Subcutaneous abdominal adipose tissue (tissue), 5 donors: ENCODE measurements around the gene MAT2B.
A peak's percentile ranks its signal among the peaks of the same experiment; 100 is the strongest.

Experiments used
- H3K27ac ChIP-seq: one replicate; pipeline ENCODE4 v1.7.0; 2013; ENCODE audit warnings: low read depth, mild to moderate bottlenecking, inconsistent platforms, low read length, moderate library complexity
- H3K27me3 ChIP-seq, 5 donors: one replicate each; pipeline ENCODE4 v1.7.0; 2013; ENCODE audit warnings: low read length in 5 of 5, inconsistent platforms in 1 of 5; ENCODE audit not compliant: control insufficient read depth in 5 of 5, insufficient read depth in 4 of 5
- H3K36me3 ChIP-seq, 5 donors: one replicate each; pipeline ENCODE4 v1.7.0; 2013; ENCODE audit warnings: low read length in 5 of 5; ENCODE audit not compliant: control insufficient read depth in 5 of 5, insufficient read depth in 5 of 5
- H3K4me1 ChIP-seq, 5 donors: one replicate each; pipeline ENCODE4 v1.7.0; 2013; ENCODE audit warnings: low read length in 5 of 5, mild to moderate bottlenecking in 3 of 5, moderate library complexity in 1 of 5; ENCODE audit not compliant: control insufficient read depth in 5 of 5, insufficient read depth in 5 of 5
- H3K4me3 ChIP-seq, 5 donors: one replicate each; pipeline ENCODE4 v1.7.0; 2013; ENCODE audit warnings: low read length in 5 of 5, low read depth in 1 of 5
- H3K9ac ChIP-seq, 5 donors: one replicate each; pipeline ENCODE4 v1.7.0; 2013; ENCODE audit warnings: low read length in 5 of 5, mild to moderate bottlenecking in 4 of 5, moderate library complexity in 3 of 5
- H3K9me3 ChIP-seq, 5 donors: one replicate each; pipeline ENCODE4 v1.7.0; 2013; ENCODE audit warnings: low read length in 5 of 5; ENCODE audit not compliant: control insufficient read depth in 5 of 5
- donor health status: healthy.
- donor health status: healthy.
- donor health status: healthy.
- donor health status: healthy.
- donor health status: healthy.

MAT2B gene

GRCh38 chr5:163544836-163545235 is 39.4 kb downstream of the MAT2B start:
- Histone ChIP-seq H3K9me3 (no peaks in the 10 kb centered on the region), H3K4me3 (no peak overlapping the region), H3K36me3 (no peaks in the 10 kb centered on the region), H3K27ac (no peak overlapping the region), H3K4me1 (no peaks in the 10 kb centered on the region), H3K9ac (no peak overlapping the region), H3K27me3 (no peaks in the 10 kb centered on the region)

DNA sequence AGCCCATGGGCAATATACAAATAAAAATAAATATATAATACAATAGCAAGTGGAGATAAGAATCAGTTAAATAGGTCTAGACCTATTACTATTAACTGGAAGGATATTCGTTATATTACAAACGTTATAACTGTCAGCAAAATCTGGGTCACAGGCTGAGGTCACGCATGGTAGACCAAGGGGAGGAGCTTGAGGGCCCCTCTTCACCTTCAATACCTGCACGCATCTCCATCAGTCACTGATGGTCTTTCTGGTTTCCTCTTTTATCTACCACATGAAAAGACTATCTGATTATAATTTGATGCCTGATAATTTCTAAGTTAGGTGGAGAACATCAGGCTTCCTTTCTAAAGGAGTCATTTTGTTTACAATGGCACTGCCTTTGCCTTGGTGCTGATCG is 43.2 kb downstream of the MAT2B start:
- Histone ChIP-seq H3K36me3 (no peaks in the 10 kb centered on the region), H3K27ac (no peak overlapping the region), H3K9ac (no peak overlapping the region), H3K9me3 (no peaks in the 10 kb centered on the region), H3K4me3 (no peak overlapping the region), H3K4me1 (no peaks in the 10 kb centered on the region), H3K27me3 (no peaks in the 10 kb centered on the region)

DNA sequence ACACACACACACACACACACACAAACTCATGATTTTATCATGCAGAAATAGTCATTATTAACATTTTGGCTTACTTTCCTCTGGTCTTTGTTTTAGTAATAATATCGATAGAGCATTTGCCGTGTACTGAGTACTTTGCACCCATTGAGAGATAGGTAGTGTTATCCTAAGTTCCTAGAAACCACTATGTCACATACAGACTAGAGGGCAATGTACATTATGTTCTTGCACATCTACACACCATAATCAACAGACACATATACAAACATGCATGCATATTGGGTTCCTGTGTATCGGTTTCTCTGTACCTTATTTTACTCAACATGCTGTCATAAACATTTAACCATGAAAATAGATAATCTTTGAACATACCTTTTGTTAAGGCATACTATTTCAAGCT is 45.7 kb downstream of the MAT2B start:
- no peak overlapping the region for H3K9ac ChIP-seq

GRCh38 chr5:163552536-163552935 is 47.1 kb downstream of the MAT2B start:
- Histone ChIP-seq H3K27ac (no peak overlapping the region), H3K36me3 (no peaks in the 10 kb centered on the region), H3K9ac (no peak overlapping the region), H3K27me3 (no peaks in the 10 kb centered on the region), H3K9me3 (peaks cover 0 to 2% (median 0%) of the 10 kb centered on the region in 5 donors), H3K4me1 (no peaks in the 10 kb centered on the region), H3K4me3 (no peak overlapping the region)

More for the DNA sequence above, 45.7 kb downstream of the MAT2B start:
- Histone ChIP-seq H3K27me3 (no peaks in the 10 kb centered on the region), H3K36me3 (no peaks in the 10 kb centered on the region), H3K4me3 (no peak overlapping the region), H3K4me1 (no peaks in the 10 kb centered on the region), H3K9me3 (no peaks in the 10 kb centered on the region), H3K27ac (no peak overlapping the region)

GRCh38 chr5:163561339-163561738 is 55.9 kb downstream of the MAT2B start:
- H3K27ac ChIP-seq = no peak overlapping the region
- peaks cover 0 to 2% (median 0%) of the 10 kb centered on the region in 5 donors for H3K9me3 ChIP-seq
- H3K36me3 ChIP-seq = no peaks in the 10 kb centered on the region
- H3K9ac ChIP-seq = no peak overlapping the region
- H3K4me1 ChIP-seq = peaks cover 0 to 13% (median 10%) of the 10 kb centered on the region in 5 donors
- no peak overlapping the region for H3K4me3 ChIP-seq
- H3K27me3 ChIP-seq = peaks cover 8 to 25% (median 15%) of the 10 kb centered on the region in 5 donors

- Histone ChIP-seq H3K9me3 (no peaks in the 10 kb centered on the region), H3K27me3 (peaks cover 10 to 32% (median 16%) of the 10 kb centered on the region in 5 donors), H3K4me1 (peaks cover 0 to 16% (median 12%) of the 10 kb centered on the region in 5 donors), H3K9ac (peak overlapping the region in 1 of 5 donors; percentile 23), H3K36me3 (no peaks in the 10 kb centered on the region), H3K4me3 (no peak overlapping the region), H3K27ac (no peak overlapping the region)
These were observed 56.7 kb downstream of the MAT2B start for GRCh38 chr5:163562071-163562470.

GRCh38 chr5:163563112-163563511 is 57.7 kb downstream of the MAT2B start:
- H3K9me3 ChIP-seq = no peaks in the 10 kb centered on the region
- H3K27ac ChIP-seq = no peak overlapping the region
- H3K4me1 ChIP-seq = peaks cover 0 to 16% (median 12%) of the 10 kb centered on the region in 5 donors
- no peak overlapping the region for H3K4me3 ChIP-seq
- H3K36me3 ChIP-seq = no peaks in the 10 kb centered on the region
- H3K27me3 ChIP-seq = peaks cover 14 to 32% (median 18%) of the 10 kb centered on the region in 5 donors
- H3K9ac ChIP-seq = no peak overlapping the region

- Histone ChIP-seq H3K9me3 (no peaks in the 10 kb centered on the region), H3K4me3 (no peak overlapping the region), H3K4me1 (peaks cover 0 to 16% (median 12%) of the 10 kb centered on the region in 5 donors), H3K9ac (no peak overlapping the region), H3K27me3 (peaks cover 14 to 32% (median 18%) of the 10 kb centered on the region in 5 donors), H3K36me3 (no peaks in the 10 kb centered on the region), H3K27ac (no peak overlapping the region)
These were observed 58.5 kb downstream of the MAT2B start for GRCh38 chr5:163563880-163564279.

GRCh38 chr5:163564321-163564938 is 59.0 kb downstream of the MAT2B start:
- Histone ChIP-seq H3K27ac (no peak overlapping the region), H3K27me3 (peaks cover 14 to 32% (median 18%) of the 10 kb centered on the region in 5 donors), H3K9me3 (no peaks in the 10 kb centered on the region), H3K36me3 (no peaks in the 10 kb centered on the region), H3K4me3 (no peak overlapping the region), H3K9ac (no peak overlapping the region), H3K4me1 (peaks cover 0 to 16% (median 12%) of the 10 kb centered on the region in 5 donors)

DNA sequence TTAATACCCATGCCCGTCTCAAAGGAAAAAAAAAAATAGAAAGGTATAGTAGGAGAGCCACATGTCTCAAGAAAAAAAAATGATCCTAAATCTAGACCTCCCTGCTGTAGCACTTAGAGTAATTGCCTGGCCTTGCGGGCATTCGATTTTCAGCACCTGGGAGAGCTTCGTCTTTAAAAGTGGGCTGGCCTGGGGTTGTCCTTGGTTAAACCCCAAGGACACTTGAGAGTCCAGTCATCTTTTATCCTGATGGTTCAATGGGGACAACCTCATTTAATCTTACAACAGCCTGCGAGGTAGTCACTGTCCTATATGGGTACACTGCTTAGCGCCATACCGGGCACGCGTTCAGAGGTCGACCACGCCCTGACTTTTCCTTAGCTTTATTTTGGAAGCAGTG is 60.1 kb downstream of the MAT2B start:
- H3K4me3 ChIP-seq = peak overlapping the region; percentile 45 to 65 (median 52)
- no peaks in the 10 kb centered on the region for H3K9me3 ChIP-seq
- H3K4me1 ChIP-seq = peaks cover 0 to 16% (median 12%) of the 10 kb centered on the region in 5 donors
- H3K27me3 ChIP-seq = peaks cover 14 to 37% (median 23%) of the 10 kb centered on the region in 5 donors
- no peaks in the 10 kb centered on the region for H3K36me3 ChIP-seq
- no peak overlapping the region for H3K27ac ChIP-seq
- H3K9ac ChIP-seq = peak overlapping the region in 2 of 5 donors; percentile 43 to 53
